ENCODE measurements around the gene KCNV2.

Gene KCNV2

DNA sequence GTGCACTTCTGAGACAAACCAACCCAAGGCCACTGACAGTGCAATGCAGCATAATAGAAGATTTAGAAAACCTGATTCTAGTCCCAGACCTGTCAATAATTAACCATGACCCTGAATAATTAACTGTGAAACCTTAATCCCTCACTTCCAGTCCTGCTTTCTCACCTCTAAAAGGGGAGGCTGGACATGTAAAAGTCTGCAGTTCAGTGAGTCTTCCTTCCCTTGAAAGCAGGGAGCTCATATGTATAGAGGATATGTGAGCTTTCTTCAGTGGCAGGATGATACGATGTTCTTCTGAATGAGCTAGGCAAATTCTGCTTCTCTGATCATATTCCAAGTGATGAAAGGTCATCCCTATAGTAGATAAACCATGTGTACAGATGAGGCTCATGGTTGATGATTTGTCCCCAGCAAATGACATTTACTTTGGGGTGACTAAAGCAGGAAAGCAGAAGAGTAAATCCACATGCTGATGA lies 2.9 kb downstream of the KCNV2 start:
- ATAC-seq (no peak), DNase-seq (no peak)

DNA sequence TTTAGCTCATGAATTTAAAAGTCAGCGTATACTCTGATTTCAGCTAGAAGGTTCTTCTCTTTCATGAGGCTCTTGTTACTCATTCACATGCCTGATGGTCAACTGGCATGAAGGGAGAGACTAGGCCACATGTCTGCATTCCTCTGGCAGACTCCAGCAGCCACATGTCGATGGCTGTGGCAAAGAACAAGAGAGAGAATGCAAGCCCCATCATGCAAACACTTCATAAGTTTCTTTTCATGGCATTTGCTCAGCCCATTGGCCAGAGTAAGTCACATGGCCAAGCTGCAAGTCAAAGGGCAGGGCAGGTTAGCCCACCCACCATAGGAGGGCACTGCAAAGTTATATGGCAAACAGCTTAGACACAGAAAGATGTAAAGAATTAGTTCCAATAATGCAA lies 5.4 kb downstream of the KCNV2 start:
- DNase-seq (no peak), ATAC-seq (peak; percentile 23)

- ATAC-seq = no peak
- DNase-seq = no peak
Observed at GRCh38 chr9:2723376-2724065, 6.2 kb downstream of the KCNV2 start.

GRCh38 chr9:2725126-2725525 lies 7.8 kb downstream of the KCNV2 start:
- ATAC-seq (no peak), DNase-seq (no peak)

- no peak for DNase-seq
- no peak for ATAC-seq
Observed at GRCh38 chr9:2725898-2726649, 8.8 kb downstream of the KCNV2 start.

DNA sequence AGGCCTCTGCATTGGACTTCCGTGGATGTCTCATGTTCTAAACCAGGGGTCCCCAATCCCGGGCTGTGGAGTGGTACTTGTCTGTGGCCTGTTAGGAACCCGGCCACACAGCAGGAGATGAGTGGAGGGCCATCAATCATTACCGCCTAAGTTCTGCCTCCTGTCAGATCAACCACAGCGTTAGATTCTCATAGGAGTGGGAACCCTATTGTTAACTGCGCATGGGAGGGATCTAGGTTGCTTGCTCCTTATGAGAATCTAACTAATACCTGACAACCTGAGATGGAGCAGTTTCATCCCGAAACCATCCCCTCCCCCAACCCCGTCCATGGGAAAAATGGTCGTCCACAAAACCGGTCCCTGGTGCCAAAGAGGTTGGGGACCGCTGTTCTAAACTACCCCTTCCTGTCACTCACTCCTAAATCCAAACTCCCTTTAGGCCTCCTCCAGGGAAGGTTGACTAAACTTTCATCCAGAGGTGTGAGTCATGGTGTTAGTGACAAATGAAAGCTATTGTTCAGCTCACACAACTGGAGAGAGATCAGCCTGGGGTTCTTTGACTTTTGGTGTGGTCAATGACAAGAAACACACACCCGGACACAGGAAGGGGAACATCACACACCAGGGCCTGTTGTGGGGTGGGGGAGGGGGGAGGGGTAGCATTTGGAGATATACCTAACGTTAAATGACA lies 9.5 kb downstream of the KCNV2 start:
- ATAC-seq = no peak
- DNase-seq = no peak

DNA sequence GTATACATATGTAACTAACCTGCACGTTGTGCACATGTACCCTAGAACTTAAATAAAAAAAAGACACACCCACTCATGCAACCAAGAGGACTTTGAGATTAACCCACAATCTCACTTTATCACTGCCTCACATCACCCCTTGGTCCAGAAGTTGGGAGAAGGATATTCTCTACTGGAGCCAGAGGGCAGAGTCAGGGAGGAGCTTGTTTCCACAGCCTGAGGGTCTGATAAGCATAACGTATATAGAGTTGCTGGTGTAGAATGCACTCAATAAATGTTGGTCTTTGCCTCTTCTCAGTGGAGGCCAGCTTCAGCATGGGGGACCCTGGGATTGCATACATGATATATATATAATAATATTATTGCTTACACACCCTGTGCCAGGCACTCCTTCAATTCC lies 10.1 kb downstream of the KCNV2 start:
- ATAC-seq = no peak
- DNase-seq = no peak

GRCh38 chr9:2727966-2728613 lies 10.8 kb downstream of the KCNV2 start:
- ATAC-seq (peak; percentile 9), DNase-seq (no peak)

GRCh38 chr9:2729003-2729402 lies 11.7 kb downstream of the KCNV2 start:
- no peak for ATAC-seq

GRCh38 chr9:2729721-2730120 lies 12.4 kb downstream of the KCNV2 start:
- DNase-seq (no peak), ATAC-seq (no peak)

More at GRCh38 chr9:2729003-2729402, 11.7 kb downstream of the KCNV2 start:
- DNase-seq = no peak

- DNase-seq (no peak), ATAC-seq (no peak)
Observed at GRCh38 chr9:2730971-2731370, 13.7 kb downstream of the KCNV2 start.

DNA sequence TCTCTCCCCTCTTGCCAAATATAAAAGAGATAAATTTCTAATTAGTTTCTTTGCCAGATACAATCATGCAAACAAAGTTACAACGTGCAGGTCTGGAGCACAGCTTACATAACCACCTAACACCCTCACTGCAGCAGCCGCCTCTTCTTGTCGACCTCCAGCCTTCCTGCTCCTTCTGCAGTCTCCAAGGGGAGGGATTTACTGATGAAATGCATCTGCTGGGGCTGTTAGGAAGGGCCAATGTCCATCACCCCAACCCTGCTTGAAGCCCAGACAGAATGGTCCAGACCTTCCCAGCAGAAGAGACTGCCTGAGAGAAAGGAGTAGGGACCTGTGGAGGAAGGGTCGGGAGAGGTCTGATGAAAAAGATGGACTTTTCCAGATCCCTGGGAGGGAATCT lies 15.2 kb downstream of the KCNV2 start:
- no peak for DNase-seq
- ATAC-seq = no peak

DNA sequence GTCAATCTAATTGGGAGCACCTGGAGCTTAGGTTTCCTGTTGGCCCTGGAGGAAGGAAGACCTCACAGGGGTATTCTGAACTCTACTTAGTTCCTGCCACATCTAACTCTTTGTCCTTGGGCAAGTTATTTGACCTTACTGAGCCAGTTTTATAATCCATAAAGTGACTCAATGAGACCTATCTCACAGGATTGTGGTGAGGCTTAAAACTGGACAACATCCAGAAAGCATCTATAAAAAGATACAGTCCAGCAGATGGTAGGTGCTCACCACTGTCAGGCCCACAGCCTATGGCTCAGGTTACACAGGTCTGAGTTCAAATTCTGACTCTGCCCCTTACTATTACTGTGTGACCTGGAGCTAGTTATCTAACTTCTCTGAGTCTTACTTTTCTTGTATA lies 23.3 kb downstream of the KCNV2 start:
- DNase-seq (no peak), ATAC-seq (no peak)

GRCh38 chr9:2741441-2742158 lies 24.3 kb downstream of the KCNV2 start:
- ATAC-seq = no peak
- no peak for DNase-seq

- ATAC-seq = no peak
- no peak for DNase-seq
Observed at GRCh38 chr9:2742214-2742613, 24.9 kb downstream of the KCNV2 start.

DNA sequence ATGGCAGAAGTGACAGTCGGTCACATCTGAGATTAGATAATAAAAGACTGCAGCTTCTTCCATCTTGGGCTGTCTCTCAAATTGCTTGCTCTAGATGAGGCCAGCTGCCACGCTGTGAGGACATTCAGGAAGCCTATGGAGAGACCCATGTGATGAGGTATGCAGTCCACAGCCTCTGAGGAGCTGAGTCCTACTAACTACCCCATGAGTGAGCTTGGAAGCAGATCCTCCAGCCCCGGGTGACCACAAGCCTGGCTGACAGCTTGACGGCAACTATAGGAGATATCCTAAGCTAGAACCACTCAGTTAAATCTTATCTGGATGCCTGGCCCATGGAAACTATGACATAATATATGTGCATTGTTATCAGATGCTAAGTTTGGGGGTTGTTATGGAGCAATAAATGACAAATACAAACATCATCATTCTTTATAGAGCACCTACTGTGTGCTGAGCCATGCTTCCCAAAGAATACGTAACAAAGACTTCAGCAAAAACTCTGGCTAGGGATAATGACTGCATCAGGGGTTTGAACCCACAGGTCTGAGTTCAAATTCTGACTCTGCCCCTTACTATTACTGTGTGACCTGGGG lies 26.7 kb downstream of the KCNV2 start:
- DNase-seq = no peak
- ATAC-seq = no peak

DNA sequence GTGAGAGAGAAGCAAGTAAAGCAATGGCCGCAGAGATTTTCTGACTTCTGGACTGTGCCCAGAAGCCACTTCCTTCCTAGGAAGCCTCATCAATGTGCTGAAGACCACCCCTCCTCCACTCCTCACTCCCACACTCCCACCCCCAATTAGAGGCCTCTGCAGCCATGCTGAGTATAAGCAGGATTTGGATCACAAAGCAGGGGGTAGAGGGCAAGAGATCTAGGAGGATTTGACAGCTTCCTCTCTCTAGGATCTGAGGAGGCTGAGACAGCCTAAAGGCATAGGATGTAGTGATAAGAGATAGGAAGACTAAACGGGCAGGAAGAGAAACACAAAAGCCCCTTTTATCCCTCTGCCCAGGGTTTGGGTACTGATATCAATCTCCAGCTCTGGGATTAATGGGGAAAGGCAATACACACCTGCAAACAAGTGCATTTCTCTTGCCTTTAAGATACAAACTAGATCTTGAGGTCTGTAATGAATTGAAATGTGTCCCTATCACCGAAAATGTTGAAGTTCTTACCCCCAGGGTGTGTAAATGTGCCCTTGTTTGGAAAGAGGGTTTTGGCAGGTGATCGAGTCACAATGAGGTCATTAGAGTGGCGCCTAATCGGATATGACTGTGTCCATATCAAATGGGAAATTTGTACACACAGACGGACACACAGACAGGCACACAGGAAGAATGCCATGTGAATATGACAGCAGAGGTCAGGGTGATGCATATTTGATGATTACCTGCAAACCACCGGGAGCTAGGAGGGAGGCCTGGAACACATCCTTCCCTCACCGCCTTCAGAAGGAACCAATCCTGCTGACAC lies 28.5 kb downstream of the KCNV2 start:
- ATAC-seq = no peak
- no peak for DNase-seq

GRCh38 chr9:2749485-2749884 lies 32.2 kb downstream of the KCNV2 start:
- DNase-seq (no peak), ATAC-seq (no peak)

DNA sequence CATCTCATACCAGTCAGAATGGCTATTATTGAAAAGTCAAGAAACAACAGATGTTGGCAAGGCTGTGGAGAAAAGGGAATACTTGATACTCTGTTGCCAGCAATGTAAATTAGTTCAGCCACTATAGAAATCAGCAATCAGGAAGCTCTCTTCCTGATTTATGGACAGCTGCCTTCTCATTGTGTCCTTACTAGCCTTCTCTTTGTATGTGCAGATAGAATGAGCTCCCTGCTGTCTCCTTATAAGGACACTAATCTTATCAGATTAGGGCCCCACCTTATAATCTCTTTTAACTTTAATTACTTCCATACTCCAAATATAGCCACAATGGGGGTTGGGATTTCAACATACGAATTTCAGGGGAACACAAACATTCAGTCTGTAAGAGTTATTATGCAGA lies 38.0 kb downstream of the KCNV2 start:
- no peak for ATAC-seq
- DNase-seq = no peak

GRCh38 chr9:2758162-2758897 lies 41.0 kb downstream of the KCNV2 start:
- DNase-seq (no peak), ATAC-seq (no peak)
